IMR-90 (cell line): Measurements from ENCODE around the gene PCDHGA8. TPM values are rescaled to one million over a fixed set of nuclear protein-coding genes. Genes with fewer than 3 reads are reported as not detected.
A peak's percentile ranks its signal among the peaks of the same experiment; 100 is the strongest.

Experiments used
- ATAC-seq: fragments of 200-7000 bp; cut with Tn5 transposase; 2 replicates; pipeline ENCODE4 v1.9.1; 2020; ENCODE audit warnings: low read depth, mild to moderate bottlenecking, moderate library complexity
- BruUV-seq: library from RNA; stranded (reverse); fragments of 400-500 nt; replicated peaks from 2 replicates; lab custom pipeline; 2021; lab: Mats Ljungman, UMichigan
- CTCF ChIA-PET: fragments of 300-600 bp; formaldehyde crosslinking; extraction: SDS; loops from one replicate; lab custom pipeline; 2021; ENCODE audit warnings: antibody characterized with exemption; lab: Yijun Ruan, JAX
- POLR2A ChIA-PET: fragments of 300-600 bp; sonication (Branson Sonifier 250); formaldehyde crosslinking; loops from one replicate; lab custom pipeline; 2022; ENCODE audit warnings: antibody characterized with exemption; ENCODE audit not compliant: unreplicated experiment; lab: Charles Lee
- DNase-seq: peaks from one replicate; pipeline ENCODE4 v3.0.0; 2013
- H2AFZ ChIP-seq: replicated peaks from 2 replicates; pipeline ENCODE3; 2013; ENCODE audit warnings: low read length, mild to moderate bottlenecking; ENCODE audit not compliant: poor library complexity
- H2AK5ac ChIP-seq: 2 replicates; pipeline ENCODE4 v1.6.1; 2013; ENCODE audit warnings: low read depth, low read length, inconsistent platforms
- H2AK9ac ChIP-seq: replicated peaks from 2 replicates; pipeline ENCODE3; 2013; ENCODE audit warnings: mild to moderate bottlenecking, low read depth, low read length, moderate library complexity; ENCODE audit not compliant: poor library complexity
- H2BK120ac ChIP-seq: 2 replicates; pipeline ENCODE4 v1.6.1; 2013; ENCODE audit warnings: low read depth, low read length, inconsistent platforms
- H2BK15ac ChIP-seq: 3 replicates; pipeline ENCODE4 v1.6.1; 2013; ENCODE audit warnings: low read depth, low read length, inconsistent platforms
- H2BK20ac ChIP-seq: 2 replicates; pipeline ENCODE4 v1.6.1; 2013; ENCODE audit warnings: low read depth, mild to moderate bottlenecking, inconsistent platforms, low read length, moderate library complexity
- H2BK5ac ChIP-seq: 2 replicates; pipeline ENCODE4 v1.6.1; 2013; ENCODE audit warnings: mild to moderate bottlenecking, low read depth, low read length, inconsistent platforms; ENCODE audit not compliant: poor library complexity, severe bottlenecking
- H3K14ac ChIP-seq: replicated peaks from 2 replicates; pipeline ENCODE4 v1.6.1; 2013; ENCODE audit warnings: low read depth, low read length, inconsistent platforms
- H3K18ac ChIP-seq: 2 replicates; pipeline ENCODE4 v1.6.1; 2013; ENCODE audit warnings: low read depth, low read length, control low read depth
- H3K23ac ChIP-seq: 2 replicates; pipeline ENCODE4 v1.6.1; 2013; ENCODE audit warnings: low read depth, low read length, inconsistent platforms
- H3K27ac ChIP-seq: 2 replicates; pipeline ENCODE4 v1.5.1; 2013; ENCODE audit warnings: mild to moderate bottlenecking, control low read depth, low read length; ENCODE audit not compliant: insufficient read depth
- H3K27me3 ChIP-seq: 2 replicates; pipeline ENCODE4 v1.6.1; 2013; ENCODE audit warnings: low read length; ENCODE audit not compliant: control insufficient read depth, insufficient read depth
- H3K36me3 ChIP-seq: 2 replicates; pipeline ENCODE4 v1.6.1; 2013; ENCODE audit warnings: low read length, mixed read lengths; ENCODE audit not compliant: control insufficient read depth, insufficient read depth
- H3K4ac ChIP-seq: 2 replicates; pipeline ENCODE4 v1.6.1; 2013; ENCODE audit warnings: low read depth, low read length, inconsistent platforms
- H3K4me1 ChIP-seq: 2 replicates; pipeline ENCODE4 v1.6.1; 2013; ENCODE audit warnings: low read length, mixed read lengths; ENCODE audit not compliant: control insufficient read depth, insufficient read depth
- H3K4me2 ChIP-seq: 2 replicates; pipeline ENCODE4 v1.6.1; 2013; ENCODE audit warnings: low read depth, mild to moderate bottlenecking, control low read depth, low read length, moderate library complexity
- H3K4me3 ChIP-seq: 2 replicates; pipeline ENCODE4 v1.5.1; 2013; ENCODE audit warnings: low read depth, mild to moderate bottlenecking, control low read depth, low read length, moderate library complexity; ENCODE audit not compliant: insufficient read depth
- H3K56ac ChIP-seq: 2 replicates; pipeline ENCODE4 v1.6.1; 2013; ENCODE audit warnings: low read length, inconsistent platforms; ENCODE audit not compliant: insufficient read depth; ENCODE audit errors: extremely low read depth
- H3K79me1 ChIP-seq, 2 experiments: 2 replicates each; pipeline ENCODE4 v1.6.1; 2013; ENCODE audit warnings: low read length in 2 of 2, inconsistent platforms in 1 of 2, low read depth in 1 of 2
- H3K9ac ChIP-seq: 2 replicates; pipeline ENCODE4 v1.6.1; 2013; ENCODE audit warnings: low read depth, low read length, control low read depth
- H3K9me1 ChIP-seq: 2 replicates; pipeline ENCODE4 v1.6.1; 2013; ENCODE audit warnings: low read length, inconsistent platforms; ENCODE audit not compliant: insufficient read depth
- H3K9me3 ChIP-seq: 2 replicates; pipeline ENCODE4 v1.6.1; 2013; ENCODE audit warnings: low read length; ENCODE audit not compliant: control insufficient read depth, insufficient read depth
- H4K20me1 ChIP-seq: 2 replicates; pipeline ENCODE4 v1.6.1; 2013; ENCODE audit warnings: low read length, inconsistent platforms; ENCODE audit not compliant: insufficient read depth
- H4K5ac ChIP-seq: 2 replicates; pipeline ENCODE4 v1.6.1; 2013; ENCODE audit warnings: mild to moderate bottlenecking, low read depth, low read length, control low read depth
- H4K8ac ChIP-seq, 2 experiments: 2 replicates each; pipeline ENCODE4 v1.6.1; 2013; ENCODE audit warnings: low read depth in 2 of 2, low read length in 2 of 2, control low read depth in 1 of 2, inconsistent platforms in 1 of 2
- H4K91ac ChIP-seq: 2 replicates; pipeline ENCODE4 v1.6.1; 2013; ENCODE audit warnings: low read depth, low read length, inconsistent platforms; ENCODE audit not compliant: insufficient read depth
- BHLHE40 ChIP-seq: fragments of 150-350 bp; IDR thresholded peaks from 2 replicates; pipeline ENCODE4 v1.6.1; 2016; ENCODE audit warnings: mild to moderate bottlenecking, low read depth, low read length
- CEBPB ChIP-seq: IDR thresholded peaks from 2 replicates; pipeline ENCODE4 v1.6.1; 2012; ENCODE audit warnings: low read depth, low read length, improper control_type of control experiment
- CHD1 ChIP-seq: IDR thresholded peaks from 2 replicates; pipeline ENCODE4 v1.6.1; 2012; ENCODE audit warnings: low read depth, low read length, improper control_type of control experiment
- CTCF ChIP-seq: conservative IDR thresholded peaks from 2 replicates; pipeline ENCODE4 v1.5.1; 2012; ENCODE audit warnings: mild to moderate bottlenecking, low read depth, low read length, improper control_type of control experiment
- FOS ChIP-seq: fragments of 150-350 bp; IDR thresholded peaks from 2 replicates; pipeline ENCODE4 v1.6.1; 2016; ENCODE audit warnings: low read depth, low read length
- MAFK ChIP-seq: IDR thresholded peaks from 2 replicates; pipeline ENCODE4 v1.6.1; 2012; ENCODE audit warnings: low read depth, low read length, improper control_type of control experiment
- MAZ ChIP-seq: IDR thresholded peaks from 2 replicates; pipeline ENCODE4 v1.6.1; 2012; ENCODE audit warnings: low read depth, mild to moderate bottlenecking, low read length, improper control_type of control experiment, moderate library complexity, borderline replicate concordance
- MXI1 ChIP-seq: IDR thresholded peaks from 2 replicates; pipeline ENCODE4 v1.6.1; 2012; ENCODE audit warnings: low read depth, mild to moderate bottlenecking, low read length, moderate library complexity, borderline replicate concordance
- NFE2L2 ChIP-seq: fragments of 150-350 bp; IDR thresholded peaks from 2 replicates; pipeline ENCODE4 v1.6.1; 2016; ENCODE audit warnings: low read depth, mild to moderate bottlenecking, low read length
- POLR2A ChIP-seq: IDR thresholded peaks from 2 replicates; pipeline ENCODE4 v1.6.1; 2012; ENCODE audit warnings: mild to moderate bottlenecking, low read depth, low read length
- RAD21 ChIP-seq: IDR thresholded peaks from 2 replicates; pipeline ENCODE4 v1.6.1; 2012; ENCODE audit warnings: low read length, improper control_type of control experiment
- SMC3 ChIP-seq: fragments of 150-350 bp; IDR thresholded peaks from 2 replicates; pipeline ENCODE4 v1.6.1; 2016; ENCODE audit warnings: low read depth, mild to moderate bottlenecking, antibody characterized with exemption, low read length, moderate library complexity
- dilution Hi-C: fragments of 300-500 bp; cut with HindIII; formaldehyde crosslinking; loops from one replicate; pipeline ENCODE4 v1.14.3; 2018; ENCODE audit warnings: low sequenced_read_pairs; ENCODE audit not compliant: unreplicated experiment
- in situ Hi-C: fragments of 300-500 bp; cut with MboI; formaldehyde crosslinking; loops from 3 replicates; pipeline ENCODE4 v1.14.3; 2019; ENCODE audit warnings: low sequenced_read_pairs, inconsistent platforms, mixed read lengths
- intact Hi-C: fragments of 100-400 bp; cut with micrococcal nuclease; formaldehyde crosslinking; loops from 2 replicates; pipeline ENCODE4 v1.10.0; 2022
- polyA plus RNA-seq, 3 experiments: library from polyadenylated mRNA; depleted of rRNA; stranded (reverse); fragments of >200 nt; gene quantifications; 2 replicates each; pipeline ENCODE4 v1.2.3, GENCODE V29; 2012; ENCODE audit warnings: low replicate concordance in 1 of 3
- total RNA-seq: library from RNA; depleted of rRNA; stranded (reverse); fragments of >200 nt; gene quantifications from 2 replicates; pipeline ENCODE4 v1.2.3, GENCODE V29; 2012
- TF ChIP-seq, protein P1 (sequence below): fragments of 150-350 bp; IDR thresholded peaks from 2 replicates; pipeline ENCODE4 v1.6.1; 2016; ENCODE audit warnings: low read depth, mild to moderate bottlenecking, low read length, moderate library complexity, borderline replicate concordance

The PCDHGA8 gene
- total and polyA plus RNA-seq, 2 of the 4 experiments (the other 2 are of a cell fraction): 0.89 to 2.0 TPM

DNA sequence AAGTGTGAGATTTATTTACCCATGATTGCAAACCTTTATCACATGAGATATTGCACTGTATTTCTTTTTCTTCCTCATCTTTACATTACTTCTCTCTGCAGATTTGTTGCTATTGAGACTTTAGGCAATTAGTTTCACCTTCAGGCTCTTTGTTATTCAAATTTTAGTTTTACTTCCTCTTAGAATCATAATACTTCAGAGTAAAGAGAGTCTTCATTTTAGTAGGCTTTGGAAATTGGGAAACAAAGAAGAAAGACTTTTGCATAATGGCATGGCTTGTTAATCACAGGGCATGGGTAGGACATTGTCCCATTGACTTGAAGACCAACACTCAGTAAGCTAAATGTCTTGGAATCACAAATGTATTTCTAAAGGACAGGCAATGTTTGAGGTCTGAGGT is 29.7 kb upstream of the PCDHGA8 start:
- ChIA-PET POLR2A (no interaction called here), CTCF (no interaction called here)
- peak overlapping the region; percentile 17; the same call in 1 of the 2 replicates for H3K4me2 ChIP-seq
- no peak overlapping the region for H4K91ac ChIP-seq
- H2BK5ac ChIP-seq: no peak overlapping the region
- peaks cover 2% of the 10 kb centered on the region; the same call in 1 of the 2 replicates for H3K4me1 ChIP-seq
- H3K9ac ChIP-seq: no peak overlapping the region
- peaks cover 0 to 3% of the 10 kb centered on the region in 2 experiments; a peak in 1 of 4 replicates for H3K79me1 ChIP-seq
- no peak overlapping the region for H4K5ac ChIP-seq
- no peak overlapping the region for H2AFZ ChIP-seq
- H3K27me3 ChIP-seq: peaks cover 2% of the 10 kb centered on the region; the same call in 1 of the 2 replicates
- no peak for ATAC-seq
- no peak overlapping the region for H3K14ac ChIP-seq
- no peak overlapping the region for H3K4ac ChIP-seq
- dilution Hi-C loops (no loop called here), intact Hi-C loops (loop anchor here (5.0 kb wide), 1 partner anchor 35 kb away; no protein-coding TSS in a partner anchor), in situ Hi-C loops (no loop called here)
- no peak overlapping the region for H3K4me3 ChIP-seq
- no peak overlapping the region for H3K23ac ChIP-seq
- no peaks in the 10 kb centered on the region for H4K20me1 ChIP-seq
- H3K9me1 ChIP-seq: no peaks in the 10 kb centered on the region
- no TSS peak for BruUV-seq
- no peak overlapping the region for H4K8ac ChIP-seq
- H2BK120ac ChIP-seq: no peak overlapping the region
- H2AK9ac ChIP-seq: no peak overlapping the region
- H3K36me3 ChIP-seq: peaks cover 14% of the 10 kb centered on the region; the same call in 1 of the 2 replicates
- DNase-seq: no peak
- no peak overlapping the region for H3K18ac ChIP-seq
- no peak overlapping the region for H3K56ac ChIP-seq
- TF ChIP-seq BHLHE40: no peak
- TF ChIP-seq FOS: no peak
- no peak for TF ChIP-seq POLR2A
- TF ChIP-seq CHD1: no peak
- TF ChIP-seq RAD21: no peak
- TF ChIP-seq SMC3: no peak
- TF ChIP-seq MXI1: no peak
- no peak for TF ChIP-seq MAFK
- TF ChIP-seq, protein P1, sequence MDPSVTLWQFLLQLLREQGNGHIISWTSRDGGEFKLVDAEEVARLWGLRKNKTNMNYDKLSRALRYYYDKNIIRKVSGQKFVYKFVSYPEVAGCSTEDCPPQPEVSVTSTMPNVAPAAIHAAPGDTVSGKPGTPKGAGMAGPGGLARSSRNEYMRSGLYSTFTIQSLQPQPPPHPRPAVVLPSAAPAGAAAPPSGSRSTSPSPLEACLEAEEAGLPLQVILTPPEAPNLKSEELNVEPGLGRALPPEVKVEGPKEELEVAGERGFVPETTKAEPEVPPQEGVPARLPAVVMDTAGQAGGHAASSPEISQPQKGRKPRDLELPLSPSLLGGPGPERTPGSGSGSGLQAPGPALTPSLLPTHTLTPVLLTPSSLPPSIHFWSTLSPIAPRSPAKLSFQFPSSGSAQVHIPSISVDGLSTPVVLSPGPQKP: no peak
- TF ChIP-seq NFE2L2: no peak
- TF ChIP-seq CEBPB: no peak
- no peak for TF ChIP-seq CTCF
- no peak for TF ChIP-seq MAZ
- H2AK5ac ChIP-seq: no peak overlapping the region
- H3K9me3 ChIP-seq: peaks cover 53% of the 10 kb centered on the region
- no peak overlapping the region for H2BK15ac ChIP-seq
- H3K27ac ChIP-seq: no peak overlapping the region
- H2BK20ac ChIP-seq: no peak overlapping the region
